ENCODE results near the gene MRM2.

GRCh38 chr7:2290877-2291276 is 48.9 kb upstream of the MRM2 start:
- TF ChIP-seq RAD21 (conservative IDR thresholded peaks at IDR 0.05) (no peak), REST (IDR thresholded peaks at IDR 0.05; ENCODE audit: borderline replicate concordance) (no peak), CTCF (IDR thresholded peaks at IDR 0.05; ENCODE audit: poor library complexity, severe bottlenecking) (no peak)
